A549 (cell line): ENCODE results near the gene AKAP6. TPM values are rescaled to one million over a fixed set of nuclear protein-coding genes. Genes with fewer than 3 reads are reported as not detected.

Experiments
- ATAC-seq, 2 experiments: fragments of 200-7000 bp in 1 of 2; fragments of >200 bp in 1 of 2; cut with Nextera tagmentation in 1 of 2; cut with Tn5 transposase in 1 of 2; 3 replicates each; pipeline versions ENCODE4 v1.8.0 to v1.9.1; 2018 to 2020; ENCODE audit warnings: mild to moderate bottlenecking in 1 of 2, moderate library complexity in 1 of 2
- CTCF ChIA-PET: fragments of 300-600 bp; sonication (Branson Sonifier 250); formaldehyde crosslinking; extraction: SDS; loops from one replicate; lab custom pipeline; 2021; ENCODE audit warnings: antibody characterized with exemption, inconsistent platforms; lab: Yijun Ruan, JAX
- POLR2A ChIA-PET: fragments of 350-600 bp; formaldehyde crosslinking; extraction: SDS; loops from one replicate; lab custom pipeline; 2021; ENCODE audit warnings: antibody characterized with exemption, inconsistent platforms; lab: Yijun Ruan, JAX
- DNase-seq, 2 experiments: peaks; one replicate each; pipeline versions ENCODE4 v3.0.0 to v3.0.0-alpha.2; 2011 to 2016; ENCODE audit warnings: low read depth in 1 of 2, low spot score in 1 of 2
- FAIRE-seq: peaks from 2 replicates; lab custom pipeline; 2011; peaks lifted over from hg19 to GRCh38; lab: Jason Lieb, UNC
- H3K27ac ChIP-seq, 2 experiments: fragments of >200 bp; sonication (Bioruptor Twin); formaldehyde crosslinking; 3 replicates each; pipeline ENCODE4 v1.5.1; 2016 to 2017
- H3K4me1 ChIP-seq: fragments of >200 bp; sonication (Bioruptor Twin); formaldehyde crosslinking; 3 replicates; pipeline ENCODE4 v1.6.1; 2016
- H3K4me2 ChIP-seq: fragments of >200 bp; sonication (Bioruptor Twin); formaldehyde crosslinking; 3 replicates; pipeline ENCODE4 v1.6.1; 2016
- H3K4me3 ChIP-seq: fragments of >200 bp; sonication (Bioruptor Twin); formaldehyde crosslinking; 3 replicates; pipeline ENCODE4 v1.5.1; 2016
- H3K9me3 ChIP-seq: fragments of >200 bp; sonication (Bioruptor Twin); formaldehyde crosslinking; 3 replicates; pipeline ENCODE4 v1.6.1; 2016
- CHD4 ChIP-seq: fragments of 200-600 bp; sonication (generic); IDR thresholded peaks from 2 replicates; pipeline ENCODE4 v1.6.1; 2016; ENCODE audit warnings: antibody characterized with exemption, mild to moderate bottlenecking, borderline replicate concordance
- EHF ChIP-seq: fragments of 250-450 bp; sonication (Bioruptor Pico); IDR thresholded peaks from 2 replicates; pipeline ENCODE4 v1.5.0; 2020; ENCODE audit warnings: mild to moderate bottlenecking
- ELK1 ChIP-seq: fragments of 150-350 bp; IDR thresholded peaks from 2 replicates; pipeline ENCODE4 v1.6.1; 2014; ENCODE audit warnings: low read depth, mild to moderate bottlenecking, low read length
- EP300 ChIP-seq, 2 experiments: fragments of >200 bp; sonication (Bioruptor Twin); formaldehyde crosslinking; IDR thresholded peaks; 2 replicates in 1 of 2; 3 replicates in 1 of 2; pipeline ENCODE4 v1.6.1; 2016 to 2017
- ESRRA ChIP-seq: fragments of 150-350 bp; IDR thresholded peaks from 2 replicates; pipeline ENCODE4 v1.6.1; 2014; ENCODE audit warnings: mild to moderate bottlenecking, low read length, borderline replicate concordance
- FOSB ChIP-seq: fragments of 250-450 bp; sonication (Bioruptor Pico); IDR thresholded peaks from 2 replicates; pipeline ENCODE4 v1.5.0; 2020; ENCODE audit warnings: mild to moderate bottlenecking, moderate library complexity
- FOXS1 ChIP-seq: fragments of 250-450 bp; sonication (Bioruptor Pico); IDR thresholded peaks from 2 replicates; pipeline ENCODE4 v1.5.0; 2020; ENCODE audit warnings: mild to moderate bottlenecking, moderate library complexity
- JUN ChIP-seq, 2 experiments: fragments of >200 bp; sonication (Bioruptor Twin); formaldehyde crosslinking; IDR thresholded peaks; 2 replicates in 1 of 2; 3 replicates in 1 of 2; pipeline ENCODE4 v1.6.1; 2016 to 2017
- JUNB ChIP-seq: fragments of >200 bp; sonication (Bioruptor Twin); formaldehyde crosslinking; IDR thresholded peaks from 2 replicates; pipeline ENCODE4 v1.6.1; 2016
- KDM1A ChIP-seq: fragments of 200-600 bp; sonication (generic); IDR thresholded peaks from 2 replicates; pipeline ENCODE4 v1.6.1; 2016; ENCODE audit warnings: low read depth, mild to moderate bottlenecking
- MAX ChIP-seq: IDR thresholded peaks from 2 replicates; pipeline ENCODE4 v1.6.1; 2012
- MAZ ChIP-seq: fragments of 150-350 bp; IDR thresholded peaks from 2 replicates; pipeline ENCODE4 v1.6.1; 2014; ENCODE audit warnings: antibody characterized with exemption, low read depth, low read length, borderline replicate concordance
- MYC ChIP-seq: IDR thresholded peaks from 2 replicates; pipeline ENCODE4 v1.6.1; 2012; ENCODE audit warnings: mild to moderate bottlenecking, inconsistent platforms, low read length, improper control_type of control experiment, borderline replicate concordance
- NFE2L2 ChIP-seq: fragments of 150-350 bp; conservative IDR thresholded peaks from 2 replicates; pipeline ENCODE4 v1.6.1; 2014; ENCODE audit warnings: low read length
- NPAS2 ChIP-seq: fragments of 250-450 bp; sonication (Bioruptor Pico); IDR thresholded peaks from 2 replicates; pipeline ENCODE4 v1.8.0; 2022; ENCODE audit warnings: mild to moderate bottlenecking, moderate library complexity, borderline replicate concordance
- RAD21 ChIP-seq, 2 experiments: fragments of >200 bp in 1 of 2; sonication (Bioruptor Twin) in 1 of 2; formaldehyde crosslinking in 1 of 2; IDR thresholded peaks in 1 of 2; conservative IDR thresholded peaks in 1 of 2; 2 replicates in 1 of 2; 3 replicates in 1 of 2; pipeline ENCODE4 v1.6.1; 2012 to 2018; ENCODE audit warnings: inconsistent platforms in 1 of 2
- RARB ChIP-seq: fragments of 250-450 bp; sonication (Bioruptor Pico); IDR thresholded peaks from 2 replicates; pipeline ENCODE4 v1.8.0; 2021; ENCODE audit warnings: mild to moderate bottlenecking, moderate library complexity
- RCOR1 ChIP-seq: fragments of 150-350 bp; IDR thresholded peaks from 2 replicates; pipeline ENCODE4 v1.6.1; 2014; ENCODE audit warnings: antibody characterized with exemption, low read length, low read depth
- RNF2 ChIP-seq: fragments of 200-600 bp; sonication (generic); IDR thresholded peaks from 2 replicates; pipeline ENCODE4 v1.6.1; 2016; ENCODE audit warnings: low read depth, mild to moderate bottlenecking, antibody characterized with exemption, moderate library complexity, borderline replicate concordance
- SMC3 ChIP-seq: fragments of >200 bp; sonication (Bioruptor Twin); formaldehyde crosslinking; IDR thresholded peaks from 3 replicates; pipeline ENCODE4 v1.6.1; 2018; ENCODE audit warnings: inconsistent platforms
- SREBF2 ChIP-seq: fragments of 450-650 bp; IDR thresholded peaks from 2 replicates; pipeline ENCODE4 v1.6.1; 2014; ENCODE audit warnings: mild to moderate bottlenecking, moderate library complexity
- TFCP2L1 ChIP-seq: fragments of 250-450 bp; sonication (Bioruptor Pico); IDR thresholded peaks from 2 replicates; pipeline ENCODE4 v1.5.0; 2021; ENCODE audit warnings: mild to moderate bottlenecking
- TP53 ChIP-seq: fragments of 250-450 bp; sonication (Bioruptor Pico); IDR thresholded peaks from 2 replicates; pipeline ENCODE4 v1.5.0; 2021; ENCODE audit warnings: mild to moderate bottlenecking, moderate library complexity
- ZC3H11A ChIP-seq: fragments of 450-650 bp; IDR thresholded peaks from 2 replicates; pipeline ENCODE4 v1.6.1; 2014; ENCODE audit warnings: antibody characterized with exemption, mild to moderate bottlenecking
- ZFP36 ChIP-seq: fragments of 450-650 bp; IDR thresholded peaks from 2 replicates; pipeline ENCODE4 v1.6.1; 2014; ENCODE audit warnings: borderline replicate concordance; ENCODE audit not compliant: partially characterized antibody
- WGBS: methylation state at CpG from one replicate; pipeline ENCODE4 v1.1.6; 2017; ENCODE audit errors: missing lambda C conversion rate; 5-methylcytosine and 5-hydroxymethylcytosine counted together
- polyA plus RNA-seq, 4 experiments: library from polyadenylated mRNA; depleted of rRNA in 3 of 4; stranded (reverse); fragments of >200 nt; fragmentation: RNase III in 1 of 4; extraction: RNeasy Plus Mini Kit Qiagen cat#74134 plus additional on column Dnase treatment in 1 of 4; gene quantifications; 2 replicates in 3 of 4; 3 replicates in 1 of 4; pipeline ENCODE4 v1.2.3, GENCODE V29; 2011 to 2017
- TF ChIP-seq, protein P1 (sequence below): IDR thresholded peaks from 2 replicates; pipeline ENCODE4 v1.6.1; 2012

AKAP6 gene
- polyA plus RNA-seq, 2 of the 4 experiments (the other 2 are of a cell fraction) = 0.27 to 1.9 TPM

- H3K27ac ChIP-seq = no peak overlapping the region
- 48% methylated on average over 2 of the region's 2 CpGs for WGBS
- DNase-seq (no peak), ATAC-seq (no peak), FAIRE-seq (no peak)
- H3K4me1 ChIP-seq = no peaks in the 10 kb centered on the region
- H3K4me3 ChIP-seq = no peak overlapping the region
- ChIA-PET POLR2A (no interaction called here), CTCF (no interaction called here)
- no peaks in the 10 kb centered on the region for H3K9me3 ChIP-seq
- H3K4me2 ChIP-seq = no peak overlapping the region
- TF ChIP-seq RARB (CRISPR knock-in tag) (no peak), NPAS2 (no peak), NFE2L2 (no peak), TFCP2L1 (CRISPR knock-in tag) (no peak), FOSB (no peak), EP300 (IDR thresholded peaks at IDR 0.05) (no peak), TP53 (CRISPR knock-in tag) (no peak), ESRRA (no peak), ZC3H11A (no peak), SREBF2 (no peak), ELK1 (no peak), MYC (no peak), JUNB (no peak), RAD21 (conservative IDR thresholded peaks at IDR 0.05 in 1 of 2, IDR thresholded peaks at IDR 0.05 in 1 of 2) (no peak), KDM1A (no peak)
These were observed 402.2 kb downstream of the AKAP6 start for GRCh38 chr14:32731249-32731648.

GRCh38 chr14:32733015-32733414 lies 403.9 kb downstream of the AKAP6 start:
- FAIRE-seq (no peak), DNase-seq (no peak), ATAC-seq (no peak)
- Histone ChIP-seq H3K27ac (no peak overlapping the region), H3K4me3 (no peak overlapping the region), H3K9me3 (no peaks in the 10 kb centered on the region), H3K4me2 (no peak overlapping the region), H3K4me1 (no peaks in the 10 kb centered on the region)
- no peak for TF ChIP-seq MAX
- TF ChIP-seq ZFP36 = no peak
- no peak for TF ChIP-seq JUN (IDR thresholded peaks at IDR 0.05)
- no peak for TF ChIP-seq ELK1
- TF ChIP-seq FOXS1 = no peak
- no peak for TF ChIP-seq EHF (CRISPR knock-in tag)
- no peak for TF ChIP-seq MAZ
- TF ChIP-seq SMC3 = no peak
- TF ChIP-seq RAD21 (conservative IDR thresholded peaks at IDR 0.05 in 1 of 2, IDR thresholded peaks at IDR 0.05 in 1 of 2) = no peak
- TF ChIP-seq RCOR1 = no peak
- TF ChIP-seq JUNB = no peak
- no peak for TF ChIP-seq RNF2
- no peak for TF ChIP-seq MYC
- TF ChIP-seq, protein P1, sequence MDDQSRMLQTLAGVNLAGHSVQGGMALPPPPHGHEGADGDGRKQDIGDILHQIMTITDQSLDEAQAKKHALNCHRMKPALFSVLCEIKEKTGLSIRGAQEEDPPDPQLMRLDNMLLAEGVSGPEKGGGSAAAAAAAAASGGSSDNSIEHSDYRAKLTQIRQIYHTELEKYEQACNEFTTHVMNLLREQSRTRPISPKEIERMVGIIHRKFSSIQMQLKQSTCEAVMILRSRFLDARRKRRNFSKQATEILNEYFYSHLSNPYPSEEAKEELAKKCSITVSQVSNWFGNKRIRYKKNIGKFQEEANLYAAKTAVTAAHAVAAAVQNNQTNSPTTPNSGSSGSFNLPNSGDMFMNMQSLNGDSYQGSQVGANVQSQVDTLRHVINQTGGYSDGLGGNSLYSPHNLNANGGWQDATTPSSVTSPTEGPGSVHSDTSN = no peak
- TF ChIP-seq EP300 (IDR thresholded peaks at IDR 0.05) = no peak
- no peak for TF ChIP-seq CHD4
- CTCF ChIA-PET = no interaction called here
- 0% methylated on average over 1 of the region's 1 CpG for WGBS
- POLR2A ChIA-PET = no interaction called here
